Ectodermal cell (in vitro differentiated cells): ENCODE results near the gene DPT.

Source experiments
- H3K27ac ChIP-seq: 2 replicates; pipeline ENCODE4 v1.7.0; 2013; ENCODE audit warnings: mild to moderate bottlenecking, low read depth, low read length; ENCODE audit not compliant: insufficient read depth, poor library complexity, severe bottlenecking
- H3K27me3 ChIP-seq: 2 replicates; pipeline ENCODE4 v1.7.0; 2013; ENCODE audit warnings: mild to moderate bottlenecking, low read length; ENCODE audit not compliant: insufficient read depth, control insufficient read depth, poor library complexity, severe bottlenecking
- H3K36me3 ChIP-seq: one replicate; pipeline ENCODE4 v1.7.0; 2013; ENCODE audit warnings: low read length; ENCODE audit not compliant: control insufficient read depth, insufficient read depth
- H3K4me1 ChIP-seq: one replicate; pipeline ENCODE4 v1.7.0; 2013; ENCODE audit warnings: low read length; ENCODE audit not compliant: control insufficient read depth, insufficient read depth
- H3K4me3 ChIP-seq: 2 replicates; pipeline ENCODE4 v1.7.0; 2013; ENCODE audit warnings: low read depth, low read length, control low read depth; ENCODE audit not compliant: insufficient read depth
- H3K9me3 ChIP-seq: 2 replicates; pipeline ENCODE4 v1.7.0; 2013; ENCODE audit warnings: mild to moderate bottlenecking, low read length, moderate library complexity; ENCODE audit not compliant: control insufficient read depth
- WGBS, 2 experiments: methylation state at CpG; one replicate each; pipeline ENCODE4 v1.1.7; 2013; ENCODE audit warnings: missing lambda C conversion rate in 2 of 2; 5-methylcytosine and 5-hydroxymethylcytosine counted together

The DPT gene

DNA sequence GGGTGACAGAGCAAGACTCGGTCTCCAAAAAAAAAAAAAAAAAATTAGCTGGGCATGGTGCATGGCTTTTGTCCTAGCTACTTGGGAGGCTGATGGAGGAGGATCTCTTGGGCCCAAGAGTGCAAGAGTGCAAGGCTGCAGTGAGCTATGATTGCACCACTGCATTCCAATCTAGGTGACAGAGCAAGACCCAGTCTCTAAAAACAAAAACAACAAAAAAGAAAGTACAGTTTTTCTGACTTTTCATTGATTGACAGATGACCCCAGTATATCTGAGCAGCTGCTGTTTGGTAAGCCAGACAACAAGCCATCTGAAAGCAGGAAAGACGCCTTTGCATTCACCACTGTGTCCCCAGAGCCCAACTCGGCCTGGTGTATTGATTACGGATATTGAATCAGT, 10.9 kb upstream of the DPT start:
- Histone ChIP-seq H3K4me3 (no peak overlapping the region), H3K27ac (no peak overlapping the region), H3K36me3 (no peaks in the 10 kb centered on the region), H3K4me1 (no peaks in the 10 kb centered on the region), H3K27me3 (no peaks in the 10 kb centered on the region), H3K9me3 (no peaks in the 10 kb centered on the region)
- WGBS, 2 experiments: 96 to 97% methylated on average over 4 of the region's 4 CpGs

DNA sequence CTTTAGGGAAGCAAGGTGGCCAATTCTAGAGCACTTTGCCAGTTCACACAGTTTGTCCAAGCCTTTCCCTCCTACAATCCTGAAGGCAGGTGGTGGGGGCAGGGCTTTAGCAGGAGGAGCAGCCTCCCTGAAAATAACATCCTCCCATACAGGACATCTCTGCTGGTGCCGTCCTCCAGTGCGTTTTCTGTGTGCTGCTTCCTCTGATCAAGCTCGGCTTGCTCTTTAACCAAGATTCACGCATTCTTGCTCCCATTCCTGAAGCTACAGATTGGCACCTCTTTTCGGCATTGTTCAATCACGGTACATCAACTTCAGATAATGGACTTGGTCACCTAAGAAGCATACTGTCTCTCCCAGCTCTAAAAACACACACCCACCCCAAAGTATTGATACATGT, 7.5 kb upstream of the DPT start:
- H3K36me3 ChIP-seq: no peaks in the 10 kb centered on the region
- H3K4me3 ChIP-seq: no peak overlapping the region
- H3K27me3 ChIP-seq: no peaks in the 10 kb centered on the region
- H3K27ac ChIP-seq: no peak overlapping the region
- 88 to 89% methylated on average over 6 of the region's 6 CpGs for WGBS, 2 experiments
- no peaks in the 10 kb centered on the region for H3K4me1 ChIP-seq
- H3K9me3 ChIP-seq: no peaks in the 10 kb centered on the region

DNA sequence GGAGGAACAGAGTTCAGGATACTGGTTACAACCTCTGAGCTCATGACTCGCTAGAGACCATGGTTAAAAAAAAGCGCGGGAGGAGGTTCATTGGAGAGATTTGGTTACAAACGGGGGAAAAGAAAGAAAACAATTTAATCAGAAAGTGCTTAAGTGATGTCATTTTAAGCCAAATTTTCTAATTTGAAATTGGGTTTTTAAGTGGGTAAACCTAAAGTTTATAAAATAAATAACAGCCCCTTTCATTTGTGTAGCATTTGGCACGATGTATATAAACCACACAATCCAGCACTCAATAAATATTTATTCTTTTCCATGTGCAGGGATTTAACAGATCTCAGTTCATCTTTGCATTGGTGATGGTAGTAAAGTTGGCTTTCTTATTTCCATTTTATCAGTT, 7.0 kb upstream of the DPT start:
- Histone ChIP-seq H3K4me1 (no peaks in the 10 kb centered on the region), H3K4me3 (no peak overlapping the region), H3K9me3 (no peaks in the 10 kb centered on the region), H3K27me3 (no peaks in the 10 kb centered on the region), H3K36me3 (no peaks in the 10 kb centered on the region), H3K27ac (no peak overlapping the region)
- 91 to 96% methylated on average over 4 of the region's 5 CpGs for WGBS, 2 experiments

DNA sequence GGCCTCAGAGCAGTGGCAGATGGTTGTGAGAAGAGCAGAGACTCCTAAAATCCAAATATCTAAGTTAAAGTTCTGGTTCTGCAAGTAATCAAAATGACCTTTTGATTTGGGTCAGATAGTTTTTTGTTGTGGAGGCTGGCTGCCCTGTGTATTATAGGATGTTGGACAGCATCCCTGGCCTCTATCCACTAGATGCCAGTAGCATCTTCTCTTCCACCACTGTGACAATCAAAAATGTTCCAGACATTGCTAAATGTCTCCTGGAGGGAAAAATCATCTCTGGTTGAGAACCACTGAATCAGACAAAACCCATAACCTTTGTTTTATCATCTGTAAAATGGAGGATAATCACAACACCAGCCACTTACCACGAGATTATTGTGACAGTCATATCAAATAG, 5.9 kb upstream of the DPT start:
- H3K9me3 ChIP-seq: no peaks in the 10 kb centered on the region
- H3K27me3 ChIP-seq: no peaks in the 10 kb centered on the region
- no peaks in the 10 kb centered on the region for H3K4me1 ChIP-seq
- H3K36me3 ChIP-seq: no peaks in the 10 kb centered on the region
- H3K27ac ChIP-seq: no peak overlapping the region
- 100% methylated on average over 1 of the region's 1 CpG for WGBS, 2 experiments
- no peak overlapping the region for H3K4me3 ChIP-seq

DNA sequence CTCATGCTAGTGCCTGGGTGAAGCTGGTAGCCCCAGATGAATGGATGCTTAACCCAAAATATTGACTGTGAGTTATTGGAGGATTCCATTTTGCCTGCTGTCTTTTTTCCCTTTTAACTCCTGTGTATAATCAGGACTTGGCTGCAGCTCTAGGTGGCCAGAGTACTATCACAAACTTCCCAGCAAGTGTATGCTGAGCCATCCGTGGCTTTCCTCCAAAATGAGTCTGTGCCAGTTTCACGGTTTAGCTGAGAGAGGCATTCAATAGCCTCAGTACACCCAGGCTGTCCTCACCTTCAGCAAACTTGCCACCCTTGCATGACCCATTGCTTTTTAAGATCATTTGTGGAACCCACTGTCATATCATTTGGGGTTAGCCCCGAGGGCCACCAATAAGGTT, 5.3 kb upstream of the DPT start:
- 91% methylated on average over 3 of the region's 3 CpGs for WGBS, 2 experiments

DNA sequence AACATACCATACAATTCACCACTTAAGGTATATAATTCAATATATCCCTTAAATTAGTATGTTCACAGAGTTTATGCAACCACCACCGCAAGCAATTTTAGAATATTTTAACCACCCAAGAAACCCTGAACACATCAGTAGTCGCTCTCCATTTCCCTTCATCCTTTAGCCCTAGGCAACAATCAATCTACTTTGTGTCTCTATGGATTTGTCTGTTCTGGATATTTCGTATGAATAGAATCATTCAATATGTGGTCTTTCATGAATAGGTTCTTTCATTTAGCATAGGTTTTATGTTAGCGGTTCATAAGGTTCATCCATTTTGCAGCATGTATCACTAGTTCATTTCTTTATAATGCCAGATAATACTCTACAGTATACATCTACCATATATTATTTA, 4.2 kb upstream of the DPT start:
- WGBS, 2 experiments: 90 to 92% methylated on average over 4 of the region's 4 CpGs
- Histone ChIP-seq H3K4me3 (no peak overlapping the region), H3K27ac (no peak overlapping the region), H3K9me3 (no peaks in the 10 kb centered on the region), H3K36me3 (no peaks in the 10 kb centered on the region), H3K4me1 (no peaks in the 10 kb centered on the region), H3K27me3 (no peaks in the 10 kb centered on the region)

More for the DNA sequence above, 5.3 kb upstream of the DPT start:
- H3K4me1 ChIP-seq: no peaks in the 10 kb centered on the region
- no peak overlapping the region for H3K27ac ChIP-seq
- no peaks in the 10 kb centered on the region for H3K9me3 ChIP-seq
- no peaks in the 10 kb centered on the region for H3K27me3 ChIP-seq
- no peaks in the 10 kb centered on the region for H3K36me3 ChIP-seq
- no peak overlapping the region for H3K4me3 ChIP-seq

DNA sequence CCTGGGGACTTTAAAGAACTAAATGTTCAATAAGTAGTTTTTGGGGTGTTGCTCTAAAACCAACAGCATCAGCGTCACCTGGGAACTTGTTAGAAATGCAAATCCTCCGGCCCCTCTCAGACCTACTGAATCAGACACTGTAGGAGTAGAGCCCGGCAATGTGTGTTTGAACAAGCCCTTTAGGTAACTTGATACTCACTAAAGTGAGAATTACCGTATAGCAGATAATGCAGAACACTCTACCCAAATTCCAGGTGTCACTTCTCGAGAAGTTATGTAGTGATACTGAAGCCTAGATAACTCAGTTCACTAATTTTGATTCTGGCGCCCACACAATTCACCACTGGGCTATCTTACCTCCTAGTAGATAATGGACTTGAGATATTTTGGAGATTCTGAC, 3.7 kb upstream of the DPT start:
- Histone ChIP-seq H3K4me1 (no peaks in the 10 kb centered on the region), H3K27ac (no peak overlapping the region), H3K27me3 (no peaks in the 10 kb centered on the region), H3K4me3 (no peak overlapping the region), H3K9me3 (no peaks in the 10 kb centered on the region), H3K36me3 (no peaks in the 10 kb centered on the region)
- WGBS, 2 experiments: 88 to 89% methylated on average over 5 to 6 of the region's 6 CpGs

DNA sequence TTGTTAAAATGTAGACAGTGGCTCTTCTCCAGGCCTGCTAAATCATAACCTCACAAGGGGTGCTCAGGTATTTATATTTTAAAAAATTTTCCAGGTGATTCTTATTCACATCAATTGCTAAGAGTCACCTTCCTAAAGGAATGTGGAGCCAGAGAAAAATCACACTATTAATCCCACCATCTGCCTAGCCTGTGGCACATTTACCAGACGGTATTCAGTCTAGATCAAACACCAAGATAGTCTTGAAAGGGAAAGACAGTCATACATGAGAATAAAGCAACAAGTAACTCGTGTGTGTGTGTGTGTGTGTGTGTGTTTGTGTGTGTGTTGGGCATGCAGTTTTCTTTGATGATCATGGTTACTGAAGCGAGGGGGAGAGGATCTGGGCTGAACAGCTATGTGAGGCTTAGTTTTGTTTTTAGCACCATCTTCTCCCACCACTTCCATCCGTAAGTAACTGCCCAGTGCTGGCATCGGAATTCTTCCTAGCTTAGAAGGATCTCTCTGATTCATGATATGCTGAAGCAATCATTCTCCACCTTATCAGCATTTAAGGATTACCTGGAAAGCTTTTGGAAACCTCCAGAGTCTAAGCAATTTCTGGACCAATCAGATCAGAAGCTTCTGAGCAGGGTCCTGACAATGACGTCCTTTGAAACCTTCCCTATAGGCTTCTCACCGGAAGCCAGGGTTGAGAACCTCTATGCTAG, 2.4 kb upstream of the DPT start:
- no peaks in the 10 kb centered on the region for H3K36me3 ChIP-seq
- H3K27me3 ChIP-seq: no peaks in the 10 kb centered on the region
- H3K4me1 ChIP-seq: no peaks in the 10 kb centered on the region
- 93 to 95% methylated on average over 7 of the region's 7 CpGs for WGBS, 2 experiments
- H3K4me3 ChIP-seq: no peak overlapping the region
- no peak overlapping the region for H3K27ac ChIP-seq
- H3K9me3 ChIP-seq: no peaks in the 10 kb centered on the region

DNA sequence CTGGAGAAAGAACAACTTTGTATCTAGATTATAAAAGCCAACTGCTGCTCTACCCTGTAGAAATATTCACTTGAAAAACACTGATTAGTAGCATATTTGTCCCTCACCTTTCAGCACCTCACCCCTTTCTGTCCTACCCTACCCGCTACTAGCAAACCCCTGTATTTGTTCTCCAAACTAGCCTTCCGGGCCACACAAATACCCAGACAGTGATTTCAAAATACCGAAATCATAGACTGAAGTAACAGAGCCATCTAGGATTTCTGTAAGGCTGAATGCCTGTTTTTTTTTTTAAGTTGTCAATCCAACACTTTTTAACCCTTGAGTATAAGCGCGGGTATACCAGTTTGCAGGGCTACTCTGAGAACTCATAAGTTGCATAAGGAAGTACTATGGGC, 398 bp upstream of the DPT start:
- Histone ChIP-seq H3K27ac (no peak overlapping the region), H3K4me3 (no peak overlapping the region), H3K9me3 (no peaks in the 10 kb centered on the region), H3K36me3 (no peaks in the 10 kb centered on the region), H3K4me1 (no peaks in the 10 kb centered on the region), H3K27me3 (no peaks in the 10 kb centered on the region)
- WGBS, 2 experiments: 92% methylated on average over 5 of the region's 5 CpGs

DNA sequence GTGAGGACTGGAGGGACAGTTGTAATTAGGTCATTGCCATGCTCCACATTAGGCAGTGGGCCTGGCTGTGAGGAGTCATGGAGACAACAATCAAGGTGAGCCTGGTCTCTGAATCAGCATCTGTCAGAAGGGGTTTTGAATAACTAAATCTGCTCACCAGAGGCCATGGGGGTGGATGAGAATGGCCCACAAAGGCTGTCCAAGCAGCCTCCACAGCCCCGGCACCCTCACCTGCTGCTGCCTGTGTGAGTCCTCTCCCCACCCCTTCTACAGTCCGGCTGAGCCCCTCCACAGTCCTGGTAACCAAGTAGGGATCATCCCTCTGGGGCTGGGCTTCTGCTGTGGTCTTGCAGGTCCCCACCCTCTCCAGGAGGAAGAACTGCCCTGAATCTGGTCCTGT, 2.3 kb downstream of the DPT start:
- H3K27me3 ChIP-seq: no peaks in the 10 kb centered on the region
- no peaks in the 10 kb centered on the region for H3K36me3 ChIP-seq
- no peaks in the 10 kb centered on the region for H3K9me3 ChIP-seq
- H3K4me3 ChIP-seq: no peak overlapping the region
- H3K27ac ChIP-seq: no peak overlapping the region
- no peaks in the 10 kb centered on the region for H3K4me1 ChIP-seq
- WGBS, 2 experiments: 89 to 92% methylated on average over 2 of the region's 2 CpGs

DNA sequence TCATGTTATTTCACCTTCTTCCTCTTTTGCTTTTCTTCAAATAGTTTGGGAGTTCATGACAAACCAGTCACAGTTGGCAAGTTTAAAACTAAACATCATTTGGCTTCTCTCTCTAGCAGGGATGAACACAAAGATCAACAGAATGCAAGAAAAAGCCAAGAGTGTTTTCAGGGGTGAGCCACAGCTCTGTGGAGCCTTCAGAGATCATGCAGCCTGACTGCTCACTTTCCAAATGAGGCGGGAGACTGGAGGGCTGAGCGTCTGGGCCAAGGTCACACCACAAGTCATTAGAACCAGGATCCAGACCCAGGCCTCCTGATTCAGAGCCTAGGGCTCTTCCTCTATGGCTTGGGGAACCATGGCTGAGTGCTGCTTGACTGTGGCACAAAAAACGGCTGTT, 2.7 kb downstream of the DPT start:
- H3K27me3 ChIP-seq: no peaks in the 10 kb centered on the region
- no peaks in the 10 kb centered on the region for H3K9me3 ChIP-seq
- 93 to 95% methylated on average over 3 of the region's 3 CpGs for WGBS, 2 experiments
- no peaks in the 10 kb centered on the region for H3K4me1 ChIP-seq
- no peak overlapping the region for H3K4me3 ChIP-seq
- H3K36me3 ChIP-seq: no peaks in the 10 kb centered on the region
- H3K27ac ChIP-seq: no peak overlapping the region
